ENCODE measurements around the gene RPN1. TPM values are rescaled to one million over a fixed set of nuclear protein-coding genes. Genes with fewer than 3 reads are reported as not detected.

Gene RPN1
- 426 and 447 TPM in 2 replicates for total RNA-seq

GRCh38 chr3:128650096-128651050 is at the start of gene RPN1:
Gene RPN1, minus strand, starts transcription at chr3:128650818. Its CDS starts 18 bp downstream, at chr3:128650800.

Other genes starting within 250 kb of the RPN1 start
- not detected in 2 replicates for gene DNAJB8, start 183.9 kb downstream of the RPN1 start, total RNA-seq
- gene GATA2, start 157.6 kb downstream of the RPN1 start, total RNA-seq: 24.5 and 38.3 TPM in 2 replicates
- 131 and 139 TPM in 2 replicates for gene RAB7A, start 75.4 kb upstream of the RPN1 start, total RNA-seq
- 44.5 and 57.7 TPM in 2 replicates for gene ACAD9, start 228.8 kb upstream of the RPN1 start, total RNA-seq

All from thoracic aorta endothelial cell (primary cell).